Measurements from ENCODE around the gene TGM2. TPM values are rescaled to one million over a fixed set of nuclear protein-coding genes. Genes with fewer than 3 reads are reported as not detected.

TGM2 gene
- total RNA-seq, 1 experiment from 2014 or later = 1.5 TPM

GRCh38 chr20:38132156-38132909, 32.7 kb downstream of the TGM2 start:
- intact Hi-C loops (cut with micrococcal nuclease) = no loop called here
- peaks cover 11% of the 10 kb centered on the region for H3K4me1 Mint-ChIP-seq (ENCODE audit: insufficient read depth, unreplicated experiment)
- no peaks in the 10 kb centered on the region for H3K9me3 Mint-ChIP-seq (ENCODE audit: unreplicated experiment)
- H3K27me3 Mint-ChIP-seq (ENCODE audit: insufficient read depth, unreplicated experiment) = no peaks in the 10 kb centered on the region
- no peaks in the 10 kb centered on the region for H3K36me3 Mint-ChIP-seq (ENCODE audit: insufficient read depth, unreplicated experiment)
- no TSS peak for BruUV-seq (replicated peaks)
- TF ChIP-seq CTCF (IDR thresholded peaks at IDR 0.05; ENCODE audit: unreplicated experiment) = no peak
- H3K4me3 Mint-ChIP-seq (ENCODE audit: unreplicated experiment) = no peak overlapping the region
- no peak for DNase-seq (ENCODE audit: unreplicated experiment)
- CTCF ChIA-PET = interaction anchor here (0.6 to 3.0 kb wide), 5 partner anchors 12 to 75 kb away, joined by 3 to 9 read pairs (median 4); no protein-coding TSS in a partner anchor
- no peak overlapping the region for H3K27ac Mint-ChIP-seq (ENCODE audit: low read depth, unreplicated experiment)
- POLR2A ChIA-PET = interaction anchor here (2.1 kb wide), 1 partner anchor 11 kb away, joined by 9 read pairs; no protein-coding TSS in a partner anchor

DNA sequence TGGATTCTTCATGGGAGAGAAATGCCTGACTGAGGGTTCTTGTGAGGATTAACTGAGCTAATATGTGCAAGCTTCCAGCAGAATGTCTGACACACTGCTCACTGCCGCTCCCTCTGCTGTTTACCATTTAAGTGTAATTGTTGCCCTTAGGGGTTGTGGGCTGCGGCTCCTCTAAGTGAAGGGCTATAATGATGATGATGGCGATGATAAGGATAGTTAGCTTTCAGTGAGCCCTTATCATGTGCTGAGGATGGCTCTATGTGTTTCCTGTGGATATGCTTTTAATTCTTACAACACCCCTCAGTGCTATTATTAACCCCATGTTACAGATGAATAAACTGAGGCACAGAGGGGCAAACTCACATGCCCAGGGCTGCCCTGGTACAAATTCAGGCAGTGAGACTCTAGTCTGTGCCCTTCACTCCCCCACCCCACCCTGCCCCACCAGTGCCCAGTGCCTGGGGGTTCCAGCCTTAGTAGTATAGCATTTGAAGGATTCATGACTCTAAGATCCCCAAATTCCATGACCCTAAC, 33.4 kb downstream of the TGM2 start:
- CTCF ChIA-PET = interaction anchor here (0.9 to 3.0 kb wide), 7 partner anchors 13 to 746 kb away, joined by 3 to 19 read pairs (median 4); partner anchors contain the start of gene TGM2
- Mint-ChIP-seq H3K36me3 (ENCODE audit: insufficient read depth, unreplicated experiment) (no peaks in the 10 kb centered on the region), H3K27ac (ENCODE audit: low read depth, unreplicated experiment) (no peak overlapping the region), H3K9me3 (ENCODE audit: unreplicated experiment) (no peaks in the 10 kb centered on the region), H3K4me3 (ENCODE audit: unreplicated experiment) (no peak overlapping the region), H3K27me3 (ENCODE audit: insufficient read depth, unreplicated experiment) (no peaks in the 10 kb centered on the region), H3K4me1 (ENCODE audit: insufficient read depth, unreplicated experiment) (peaks cover 18% of the 10 kb centered on the region)
- intact Hi-C loops (cut with micrococcal nuclease) = no loop called here
- POLR2A ChIA-PET = interaction anchor here (2.1 kb wide), 1 partner anchor 12 kb away, joined by 9 read pairs; no protein-coding TSS in a partner anchor
- no TSS peak for BruUV-seq (replicated peaks)
- DNase-seq (ENCODE audit: unreplicated experiment) = peak; percentile 20
- no peak for TF ChIP-seq CTCF (IDR thresholded peaks at IDR 0.05; ENCODE audit: unreplicated experiment)

GRCh38 chr20:38130687-38131587, 34.1 kb downstream of the TGM2 start:
- no peak overlapping the region for H3K4me3 Mint-ChIP-seq (ENCODE audit: unreplicated experiment)
- H3K4me1 Mint-ChIP-seq (ENCODE audit: insufficient read depth, unreplicated experiment) = peaks cover 23% of the 10 kb centered on the region
- no peak overlapping the region for H3K27ac Mint-ChIP-seq (ENCODE audit: low read depth, unreplicated experiment)
- no peak for DNase-seq (ENCODE audit: unreplicated experiment)
- ChIA-PET POLR2A (interaction anchor here (2.1 kb wide), 1 partner anchor 13 kb away, joined by 9 read pairs; no protein-coding TSS in a partner anchor), CTCF (interaction anchor here (0.9 to 3.0 kb wide), 7 partner anchors 14 to 746 kb away, joined by 3 to 19 read pairs (median 4); partner anchors contain the start of gene TGM2)
- no peaks in the 10 kb centered on the region for H3K9me3 Mint-ChIP-seq (ENCODE audit: unreplicated experiment)
- H3K27me3 Mint-ChIP-seq (ENCODE audit: insufficient read depth, unreplicated experiment) = no peaks in the 10 kb centered on the region
- no peak for TF ChIP-seq CTCF (IDR thresholded peaks at IDR 0.05; ENCODE audit: unreplicated experiment)
- intact Hi-C loops (cut with micrococcal nuclease) = no loop called here
- no peaks in the 10 kb centered on the region for H3K36me3 Mint-ChIP-seq (ENCODE audit: insufficient read depth, unreplicated experiment)
- no TSS peak for BruUV-seq (replicated peaks)

All from MCF 10A (cell line).